Activated gamma-delta T cell (primary cell): Measurements from ENCODE around the gene PLA2G4D.

Experiments used
- DNase-seq: peaks from one replicate; lab custom pipeline; 2025; lab: John Stamatoyannopoulos, UW

The PLA2G4D gene

DNA sequence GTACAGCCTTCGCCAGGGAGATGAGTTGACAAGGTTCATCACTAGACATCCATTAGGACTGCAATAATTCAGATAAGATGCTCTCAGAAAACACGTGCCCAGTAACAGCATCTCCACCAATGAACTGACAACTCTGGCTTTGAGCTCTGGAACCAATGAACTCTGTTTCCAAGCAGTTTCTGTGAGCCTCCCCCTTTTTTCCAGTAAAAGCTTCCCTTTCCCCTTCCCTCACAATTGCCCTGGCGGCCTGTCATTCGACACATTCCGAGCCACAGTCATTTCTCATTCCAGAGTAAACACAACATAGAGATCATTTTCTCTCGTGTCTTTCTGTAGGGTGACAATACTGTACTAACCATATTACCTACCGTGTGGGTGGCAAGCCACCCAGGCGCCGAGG, 3.6 kb downstream of the PLA2G4D start:
- DNase-seq = no peak

DNA sequence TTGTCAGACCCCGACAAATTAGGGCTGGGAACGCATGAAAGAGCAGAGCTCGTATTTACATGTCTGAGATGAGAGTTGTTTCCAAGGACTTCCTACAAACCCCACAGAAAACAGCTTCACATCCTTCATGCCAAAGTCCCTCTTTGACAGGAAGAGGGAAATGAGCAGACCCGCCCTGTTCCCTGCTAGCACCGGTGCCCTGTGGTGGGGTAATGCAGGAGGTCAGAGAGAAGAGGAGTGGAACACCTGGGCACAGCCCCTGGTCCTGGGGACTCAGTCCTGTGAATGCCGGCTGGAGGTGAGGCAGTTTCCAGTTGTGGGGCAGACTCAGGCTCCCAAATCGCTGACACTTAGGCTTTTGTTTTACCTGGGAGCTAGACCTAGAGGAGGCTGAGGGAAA, 4.0 kb downstream of the PLA2G4D start:
- DNase-seq = no peak

DNA sequence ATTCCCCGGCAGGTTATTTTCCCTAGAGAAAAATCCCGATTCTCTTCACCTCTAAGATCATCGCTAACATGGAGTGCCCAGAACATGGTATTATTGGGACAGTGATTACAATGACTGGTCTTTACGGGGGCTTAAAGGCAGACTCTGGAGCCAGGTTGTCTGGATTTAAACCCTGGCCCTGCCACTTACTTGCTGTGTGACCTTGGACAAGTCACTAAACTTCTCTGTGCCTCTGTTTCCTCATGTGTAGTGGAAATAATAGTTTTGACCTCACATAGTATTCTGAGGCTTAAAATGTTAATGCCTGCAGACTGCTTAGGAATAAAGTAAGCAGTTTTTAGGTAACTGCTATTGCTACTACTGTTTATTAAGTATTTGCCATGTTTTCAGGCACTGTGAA, 4.4 kb downstream of the PLA2G4D start:
- no peak for DNase-seq

DNA sequence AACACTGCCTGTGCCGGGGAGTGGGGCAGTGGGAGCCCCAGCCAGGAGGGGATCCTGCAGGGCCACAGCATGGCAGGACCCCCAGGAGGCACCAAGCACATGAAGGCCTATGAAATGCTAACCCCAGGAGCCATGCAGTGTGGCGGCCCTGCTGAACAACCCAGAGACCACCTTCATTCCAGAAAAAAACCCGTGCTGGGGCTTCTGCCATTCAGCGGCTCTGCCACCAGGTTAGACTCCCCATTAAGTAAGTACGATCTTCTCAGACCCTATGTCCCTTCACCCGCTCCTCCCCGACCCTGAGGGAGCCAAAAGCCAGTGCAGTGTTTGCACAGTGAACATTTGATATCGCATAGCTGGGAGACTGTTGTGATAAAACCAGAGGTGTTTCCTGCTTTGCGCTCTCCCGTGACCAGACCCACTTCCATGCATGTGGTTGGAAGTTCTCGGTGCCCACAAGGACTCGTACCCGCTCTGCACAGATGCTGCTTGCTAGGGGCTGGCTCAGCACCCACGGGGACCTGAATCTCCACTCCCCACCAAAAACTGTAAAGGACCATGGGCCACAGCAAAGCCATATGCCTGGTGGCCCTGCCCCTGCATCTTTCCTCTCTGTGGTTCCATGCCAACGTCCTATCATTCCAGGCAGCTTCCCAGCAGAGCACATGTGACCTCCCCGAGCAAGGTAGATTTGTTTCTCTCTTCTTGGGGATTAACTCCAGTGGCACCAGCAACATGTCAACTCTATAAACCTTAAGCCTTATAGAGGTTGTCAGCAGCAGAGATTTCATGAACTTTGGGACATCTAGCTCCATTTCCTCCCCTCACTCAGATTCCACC, 5.3 kb downstream of the PLA2G4D start:
- no peak for DNase-seq

DNA sequence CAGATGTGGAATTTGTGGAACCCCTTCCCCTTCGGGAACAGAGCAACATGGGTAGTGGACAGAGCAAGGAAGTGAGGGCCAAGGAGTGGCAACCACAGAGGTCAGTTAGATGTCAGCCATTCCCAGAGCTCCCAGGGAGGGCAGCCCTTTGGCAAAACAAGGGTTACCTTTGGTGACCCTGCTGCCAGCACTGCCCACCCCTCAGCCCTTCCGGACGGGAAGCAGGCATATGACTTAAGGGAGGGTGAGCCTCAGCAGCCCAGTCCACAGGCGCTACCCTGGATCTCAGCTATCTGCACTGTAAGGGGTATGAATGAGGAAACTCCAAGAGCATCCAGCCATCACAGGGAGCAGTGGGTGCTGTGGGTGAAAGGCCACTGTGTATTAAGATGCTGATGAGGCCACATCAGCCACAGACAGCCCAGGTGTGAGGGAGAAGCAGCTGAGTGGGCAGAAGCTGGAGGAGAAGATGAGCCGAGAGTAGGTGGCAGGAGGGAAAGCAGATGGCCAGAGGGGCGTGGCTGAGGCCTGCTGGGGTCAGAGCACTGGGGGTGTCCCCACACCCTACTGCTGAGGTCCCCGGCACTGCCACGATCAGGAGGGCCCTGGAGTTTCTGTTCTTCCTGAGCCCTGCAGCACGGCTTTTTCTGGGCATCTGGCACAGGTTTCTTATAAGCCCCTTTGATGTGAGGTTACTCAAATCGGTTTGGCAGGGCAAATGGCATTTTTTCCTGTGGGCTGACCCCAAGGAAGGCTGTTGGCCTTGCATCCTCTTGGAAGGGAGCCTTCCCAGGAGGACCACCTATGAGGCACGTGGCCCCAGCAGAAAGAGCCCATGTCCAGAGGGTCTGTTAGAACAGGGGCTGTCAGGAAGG, 6.2 kb downstream of the PLA2G4D start:
- DNase-seq = no peak

DNA sequence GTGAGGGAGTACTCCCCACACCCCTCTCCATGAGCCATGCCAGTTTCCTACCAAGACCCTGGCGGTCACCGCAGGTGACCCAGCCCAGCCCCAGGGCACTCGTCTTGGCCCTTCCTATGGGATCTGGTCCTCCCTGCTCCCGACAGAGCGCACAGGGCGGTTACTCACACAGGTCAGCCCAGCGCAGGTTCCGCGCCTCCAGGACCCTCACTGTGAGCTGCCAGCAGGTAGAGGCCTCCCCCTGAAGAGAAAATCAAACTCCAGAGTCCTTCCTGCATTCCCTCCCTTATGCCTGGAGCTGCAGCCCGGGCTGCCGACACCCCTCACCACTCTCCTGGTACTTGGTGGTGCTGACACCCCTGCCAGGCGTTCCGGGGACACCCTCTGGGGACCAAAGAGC, 6.9 kb downstream of the PLA2G4D start:
- DNase-seq = no peak

DNA sequence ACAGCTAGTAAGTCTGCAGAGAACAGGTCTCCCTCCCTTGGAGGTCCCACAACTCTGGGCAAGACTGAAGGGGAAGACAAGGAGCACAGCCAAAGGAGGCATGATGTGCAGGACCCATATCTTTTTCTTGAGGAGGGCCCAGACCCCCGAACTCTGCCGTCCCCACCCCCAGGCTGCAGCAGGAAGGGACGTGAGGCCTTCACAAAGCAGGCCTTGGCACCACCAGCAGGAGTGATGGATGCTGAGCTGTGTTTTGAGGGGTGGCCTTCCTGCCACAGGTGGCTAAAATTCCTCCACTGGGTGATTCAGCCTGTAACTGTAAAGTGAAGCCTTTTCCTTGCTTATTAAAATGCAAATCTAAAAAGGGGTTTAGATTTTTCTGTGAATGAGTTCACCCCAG, 8.6 kb downstream of the PLA2G4D start:
- DNase-seq = no peak

DNA sequence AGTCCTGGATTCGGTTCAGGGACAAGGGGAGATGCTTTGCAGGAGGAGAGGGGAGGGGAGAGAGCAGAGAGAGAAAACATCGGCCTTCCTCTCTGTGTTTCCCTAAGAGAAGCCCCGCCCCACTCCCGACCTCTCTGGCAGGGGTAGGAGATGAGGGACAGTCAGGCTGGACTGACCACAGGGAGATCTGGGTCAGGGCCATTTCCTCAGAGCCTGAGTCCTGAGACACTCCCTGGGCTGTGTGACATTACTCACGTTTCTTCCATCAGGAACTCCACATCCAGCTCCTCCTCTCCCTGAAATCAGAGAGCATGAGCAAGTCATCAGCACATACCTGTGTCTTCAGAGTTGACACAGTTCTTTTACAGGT, 9.1 kb downstream of the PLA2G4D start:
- no peak for DNase-seq

DNA sequence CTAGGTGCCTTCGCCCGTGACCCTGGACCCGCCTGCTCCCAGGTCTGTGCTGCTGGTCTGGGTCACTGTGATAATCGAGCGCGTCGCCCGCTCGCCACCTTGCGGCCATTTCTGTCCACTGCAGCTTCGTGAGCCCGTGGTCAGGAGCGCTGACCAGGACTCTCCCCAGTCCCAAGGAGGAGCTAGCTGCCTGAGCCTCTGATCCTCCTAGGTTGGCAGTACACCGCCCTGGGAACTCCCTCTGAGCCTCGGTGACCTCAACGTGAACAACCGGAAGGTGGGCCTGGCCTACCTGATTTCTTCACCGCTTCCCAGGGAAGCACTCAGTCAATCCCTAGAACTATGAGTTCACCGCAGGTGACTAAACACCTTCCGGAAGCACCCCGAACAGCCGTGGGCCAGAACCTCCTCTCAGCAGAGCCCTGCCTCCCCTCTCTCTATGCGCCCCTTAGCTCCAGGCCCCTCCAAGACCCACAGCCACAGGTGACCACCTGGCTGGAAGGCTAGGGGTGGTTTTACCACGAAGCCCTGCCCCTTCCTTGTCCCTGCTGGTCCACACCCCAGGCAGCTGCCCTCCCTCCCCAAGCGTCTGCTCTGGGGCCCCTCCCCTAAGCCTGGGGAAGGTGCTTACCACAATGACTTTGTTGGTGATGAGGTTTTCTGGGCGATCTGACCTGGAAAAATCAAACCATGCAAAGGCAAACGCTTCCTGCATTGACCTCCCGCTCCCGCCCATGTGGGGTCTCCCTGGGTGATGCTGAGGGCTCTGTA, 9.7 kb downstream of the PLA2G4D start:
- DNase-seq = no peak

DNA sequence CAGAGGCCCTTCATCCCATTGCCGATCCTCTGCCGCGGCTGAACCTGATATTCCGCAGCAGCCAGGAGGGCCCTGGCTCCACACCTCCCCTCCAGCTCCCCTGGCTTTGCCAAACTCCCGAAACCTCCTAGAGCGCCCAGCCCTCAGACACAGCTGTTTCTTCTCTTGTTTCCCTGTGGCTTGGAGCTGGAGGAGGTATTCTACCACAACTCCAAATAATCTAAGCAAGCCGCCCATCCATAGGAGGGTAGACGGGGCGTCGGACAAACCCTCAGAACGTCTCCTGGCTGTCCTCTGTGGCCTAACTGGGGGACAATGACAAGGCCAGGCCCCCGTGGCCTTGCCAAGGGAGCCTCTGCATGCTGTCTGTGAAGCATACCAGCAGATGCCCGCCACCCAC, 10.4 kb downstream of the PLA2G4D start:
- DNase-seq = no peak

DNA sequence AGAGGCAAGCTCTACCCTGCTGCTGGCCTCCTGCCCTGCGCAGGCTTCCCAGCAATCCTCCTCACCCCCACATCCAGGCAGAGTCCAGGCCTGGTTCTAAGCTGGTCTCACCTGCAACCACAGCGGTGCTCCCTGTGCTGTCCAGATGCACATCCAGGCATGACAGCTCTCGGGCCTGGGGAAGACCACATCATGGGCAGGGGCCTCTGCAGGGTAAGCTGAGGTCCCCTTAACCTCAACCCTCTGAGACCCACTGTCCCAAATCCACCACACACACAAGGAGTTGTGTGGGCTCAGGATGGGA, 10.8 kb downstream of the PLA2G4D start:
- no peak for DNase-seq

DNA sequence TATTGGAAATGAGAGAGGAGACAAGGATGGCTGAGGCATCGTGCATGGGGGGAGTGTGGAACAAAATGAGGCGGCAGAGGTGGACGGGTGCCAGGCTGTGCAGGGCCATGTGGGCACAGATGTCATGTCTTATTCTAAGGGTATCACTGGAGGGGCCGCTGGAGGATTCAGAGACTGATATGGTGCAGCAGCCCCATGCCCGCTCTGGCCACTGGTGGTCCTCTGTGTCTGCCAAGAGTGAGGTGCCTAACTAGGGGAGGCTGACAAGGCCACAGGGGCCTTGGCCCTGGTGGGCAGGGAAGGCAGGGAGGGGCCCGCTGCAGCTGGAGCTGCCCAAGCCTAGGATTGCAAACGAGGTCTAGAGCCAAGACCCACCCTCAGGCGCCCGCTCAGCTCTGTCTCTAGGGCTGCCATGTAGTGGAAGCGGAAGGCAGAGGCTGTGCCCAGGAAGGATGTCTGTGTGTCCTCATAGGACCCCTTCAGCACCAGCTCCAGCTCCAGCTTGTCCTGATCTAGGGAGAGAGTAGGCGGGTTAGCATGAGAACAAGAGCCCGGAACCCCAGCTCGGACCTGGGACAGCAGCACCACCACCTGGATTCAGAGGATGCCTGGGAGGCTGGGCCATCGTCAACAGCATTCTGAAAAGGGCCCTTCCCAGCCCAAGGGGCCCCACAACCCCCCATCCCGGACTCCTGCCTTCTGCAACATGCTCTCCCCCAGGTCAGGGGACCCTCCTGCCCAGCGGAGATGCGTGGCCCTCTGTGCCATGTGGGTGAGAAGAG, 11.3 kb downstream of the PLA2G4D start:
- DNase-seq = no peak

DNA sequence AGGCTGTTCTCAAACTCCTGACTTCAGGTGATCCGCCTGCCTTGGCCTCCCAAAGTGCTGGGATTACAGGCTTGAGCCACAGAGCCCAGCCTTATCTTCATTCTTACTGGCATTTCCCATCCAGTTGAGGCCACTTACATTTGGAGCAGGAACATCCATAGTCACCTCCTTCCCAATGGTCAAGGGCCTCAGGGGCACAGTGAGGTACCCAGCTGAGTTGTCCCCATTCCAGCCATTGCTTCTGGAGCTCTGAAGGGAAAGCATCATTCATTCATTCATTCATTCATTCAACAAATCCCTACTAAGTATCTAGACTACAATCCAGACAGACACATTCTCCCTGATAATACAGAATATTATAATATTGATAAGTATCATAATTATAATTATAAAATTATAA, 12.2 kb downstream of the PLA2G4D start:
- no peak for DNase-seq

DNA sequence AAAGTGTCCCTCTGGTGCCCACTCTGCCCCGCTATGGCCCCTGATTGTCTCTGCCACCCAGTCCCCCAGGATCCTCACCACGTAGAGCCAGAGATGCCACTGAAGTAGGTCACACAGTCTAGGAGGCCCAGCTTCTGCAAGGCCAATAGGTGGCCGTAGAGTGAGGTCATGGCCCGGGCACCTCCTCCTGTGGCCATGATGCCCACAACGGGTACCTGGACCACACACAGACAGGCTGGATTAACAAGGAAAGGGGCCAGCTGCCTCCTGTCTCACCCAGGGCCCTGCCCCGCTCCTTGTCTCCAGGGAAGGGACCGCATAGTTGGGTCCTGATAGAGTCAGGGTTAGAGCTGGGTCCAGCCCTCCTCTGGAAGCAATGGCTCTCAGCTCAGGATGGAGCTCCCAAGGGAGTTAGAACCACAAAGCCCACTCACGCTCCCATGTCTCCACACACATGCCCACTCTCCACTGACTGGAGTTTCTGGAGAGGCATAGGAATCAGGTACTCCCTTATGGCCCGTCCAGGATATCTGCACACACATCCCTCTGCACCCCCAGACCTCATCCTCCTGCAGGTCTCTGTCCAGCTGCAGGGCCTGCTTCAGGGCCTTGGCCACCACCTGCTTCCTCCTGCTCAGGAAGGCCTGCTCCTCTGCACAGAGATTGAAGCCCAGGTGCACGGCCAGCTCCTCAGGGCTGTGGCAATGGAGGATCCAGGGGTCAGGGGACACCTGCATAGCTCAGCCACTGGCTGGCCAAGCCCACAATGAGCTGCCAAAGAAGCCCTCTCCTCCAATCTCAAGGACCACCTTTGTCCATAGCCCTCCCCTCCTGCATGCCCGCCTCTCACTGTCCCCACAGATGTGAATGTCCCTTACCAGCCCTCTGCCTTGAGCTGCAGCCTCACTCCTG, 13.2 kb downstream of the PLA2G4D start:
- DNase-seq = no peak

DNA sequence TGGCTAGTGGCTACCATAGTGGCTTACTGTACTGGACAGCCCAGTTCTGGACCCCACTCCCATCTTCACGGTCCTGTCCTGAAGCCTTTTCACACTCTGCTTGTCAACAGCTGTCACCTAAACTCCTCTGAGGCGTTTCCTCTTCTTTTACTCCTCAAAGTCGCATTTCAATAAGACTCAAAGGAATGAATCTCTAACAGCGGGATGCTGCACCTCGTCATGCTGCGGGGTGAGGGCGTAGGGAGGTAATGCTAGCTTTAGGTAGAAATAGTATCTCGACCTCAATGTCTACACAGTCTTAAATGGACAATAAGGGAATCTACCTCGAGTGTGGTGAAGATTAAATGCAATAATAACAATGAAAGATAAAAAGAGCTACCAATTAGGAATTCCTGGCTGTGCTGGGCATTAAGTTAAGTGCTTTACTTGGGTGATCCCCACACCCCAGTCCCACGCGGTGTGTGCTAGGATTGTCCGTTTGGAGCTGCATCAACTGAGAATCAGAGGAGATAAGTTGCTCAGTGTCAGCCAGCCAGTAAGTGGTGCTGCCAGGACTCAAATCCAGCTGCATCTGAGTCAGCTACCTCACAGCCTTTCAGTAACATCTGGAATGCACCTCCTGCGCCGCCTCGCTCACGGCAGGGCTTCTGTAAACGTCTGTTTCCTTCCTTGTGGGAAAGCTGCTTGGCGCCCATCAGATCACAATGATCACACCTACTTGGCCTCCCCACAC, 14.0 kb downstream of the PLA2G4D start:
- DNase-seq = no peak

DNA sequence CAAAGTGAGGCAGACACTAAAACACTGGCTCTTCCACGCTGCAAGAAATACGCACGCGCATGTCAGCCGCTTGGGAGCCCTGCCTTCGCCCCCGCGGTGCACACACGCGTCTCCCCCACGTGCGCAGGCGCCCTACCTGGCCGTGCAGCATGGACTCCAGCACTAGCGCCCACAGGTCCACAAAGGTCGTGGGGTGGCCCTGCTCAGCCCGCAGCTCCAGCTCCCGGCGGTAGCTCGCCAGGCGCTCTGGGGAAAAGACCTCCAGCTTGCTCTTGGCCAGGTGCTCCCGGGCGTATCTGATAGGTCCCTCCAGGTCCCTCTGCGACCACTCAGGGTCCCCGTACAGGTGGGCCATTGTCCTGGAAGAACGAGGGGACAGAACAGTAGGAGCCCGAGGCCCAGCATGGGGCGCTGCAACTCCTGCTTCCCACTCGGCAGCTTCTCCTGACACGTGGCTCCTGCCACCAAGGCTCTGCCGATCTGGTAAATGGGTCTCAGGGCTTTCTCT, 14.9 kb downstream of the PLA2G4D start:
- no peak for DNase-seq

DNA sequence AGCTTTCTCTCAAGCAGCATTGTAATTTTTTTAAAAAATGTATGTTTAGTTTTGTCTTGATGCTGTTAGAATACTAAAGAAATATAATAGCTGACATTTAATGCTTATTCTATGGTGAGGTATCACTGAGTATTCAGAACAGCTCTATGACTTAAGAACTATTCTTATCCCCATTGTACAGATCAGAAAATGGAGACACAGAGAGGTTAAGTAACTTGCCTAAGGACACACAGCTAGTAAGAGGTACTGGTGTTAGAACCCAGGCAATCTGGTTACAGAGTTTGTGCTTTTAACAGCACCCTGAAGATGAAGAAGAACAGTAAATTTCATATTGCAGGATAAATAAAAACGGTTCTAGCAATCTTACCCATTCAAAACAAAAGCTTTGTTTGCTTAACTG, 15.5 kb downstream of the PLA2G4D start:
- DNase-seq = no peak

DNA sequence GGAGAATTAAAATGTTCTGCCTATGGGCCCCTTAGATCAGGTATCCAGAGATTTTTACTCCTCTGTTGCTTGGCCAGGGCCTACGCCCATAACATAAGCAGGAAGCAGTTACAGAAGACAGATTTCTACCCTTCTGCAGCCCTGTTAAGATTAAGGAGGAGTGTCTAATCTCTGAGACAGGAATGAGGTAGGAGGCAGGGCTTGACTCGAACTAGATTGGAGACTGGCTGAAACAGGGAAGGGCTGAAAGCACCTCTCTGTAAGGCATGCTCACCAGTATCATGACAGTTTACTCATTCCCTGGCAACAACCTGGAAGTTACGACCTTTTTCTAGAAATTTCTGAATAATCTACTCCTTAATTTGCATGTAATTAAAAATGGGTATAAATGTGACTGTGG, 16.7 kb downstream of the PLA2G4D start:
- DNase-seq = no peak

DNA sequence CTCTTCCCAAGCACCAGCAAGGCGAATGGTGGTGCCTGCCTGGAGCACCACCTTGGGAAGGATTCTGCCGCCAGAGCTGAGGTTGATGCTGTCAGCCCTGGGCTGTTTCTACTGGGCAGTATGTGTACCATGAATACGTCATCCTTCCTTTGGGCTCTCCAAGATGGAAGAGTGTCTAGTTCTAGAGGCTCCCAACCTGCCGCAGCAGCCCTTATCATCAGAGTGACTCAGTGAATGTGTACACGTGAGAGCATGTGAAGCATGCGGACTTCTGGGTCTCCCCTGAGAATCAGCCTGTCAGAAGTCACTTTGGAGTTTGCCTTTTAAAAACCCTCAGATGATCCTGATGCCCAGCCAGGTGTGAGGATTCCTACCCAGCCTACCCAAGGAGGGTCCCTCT, 20.9 kb downstream of the PLA2G4D start:
- DNase-seq = no peak

DNA sequence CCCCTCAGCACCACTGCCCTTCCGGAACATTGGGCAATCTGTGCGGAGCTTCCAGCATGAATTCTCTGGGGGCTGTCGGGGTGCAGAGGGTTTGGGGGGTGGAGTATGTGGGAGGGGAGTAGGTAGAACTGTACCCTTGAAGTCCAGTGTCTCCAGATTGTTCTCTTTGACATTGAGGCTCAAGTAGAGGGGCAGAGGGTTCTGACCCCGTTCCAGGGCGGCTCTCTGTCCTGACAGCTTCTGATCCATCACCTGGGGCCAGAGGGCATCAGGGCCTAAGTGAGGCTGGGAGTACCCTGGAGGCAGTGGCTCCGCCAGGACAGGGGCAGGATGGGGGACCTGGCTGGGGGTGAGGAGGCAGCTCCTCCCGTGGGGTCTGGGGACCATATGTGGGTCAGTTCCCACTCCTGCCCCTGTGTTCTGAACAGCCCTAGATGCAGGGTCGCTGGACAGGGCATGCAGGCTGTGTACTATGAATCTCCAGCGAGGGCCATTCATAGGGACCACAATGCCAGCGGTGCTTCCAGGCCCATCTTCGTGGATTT, 22.1 kb downstream of the PLA2G4D start:
- no peak for DNase-seq
